Progenitor cell of endocrine pancreas (in vitro differentiated cells): ENCODE results near the gene NOL3. TPM values are rescaled to one million over a fixed set of nuclear protein-coding genes. Genes with fewer than 3 reads are reported as not detected.

ENCODE experiments used
- DNase-seq: peaks from one replicate; pipeline ENCODE4 v3.0.0; 2021; ENCODE audit warnings: low spot score; ENCODE audit not compliant: unreplicated experiment
- H3K27ac Mint-ChIP-seq: 2 replicates; pipeline ENCODE4 v1.8.0; 2021; ENCODE audit warnings: mild to moderate bottlenecking, moderate library complexity, mixed read lengths
- H3K27me3 Mint-ChIP-seq: 2 replicates; pipeline ENCODE4 v1.8.0; 2021; ENCODE audit warnings: mixed read lengths
- H3K36me3 Mint-ChIP-seq: 2 replicates; pipeline ENCODE4 v1.8.0; 2022; ENCODE audit warnings: mixed read lengths; ENCODE audit not compliant: insufficient read depth
- H3K4me1 Mint-ChIP-seq: 2 replicates; pipeline ENCODE4 v1.8.0; 2021; ENCODE audit warnings: low read depth, mixed read lengths
- H3K4me3 Mint-ChIP-seq: 2 replicates; pipeline ENCODE4 v1.8.0; 2021; ENCODE audit warnings: low read depth, mild to moderate bottlenecking, moderate library complexity, mixed read lengths
- H3K9me3 Mint-ChIP-seq: 2 replicates; pipeline ENCODE4 v1.8.0; 2021; ENCODE audit warnings: low read depth, mixed read lengths
- total RNA-seq: library from RNA; stranded (reverse); gene quantifications from 2 replicates; pipeline ENCODE4 v1.2.1, GENCODE V29; 2021
- TF ChIP-seq, protein P1 (sequence below): fragments of 200-600 bp; sonication (generic); IDR thresholded peaks from one replicate; pipeline ENCODE4 v1.5.0; 2021; ENCODE audit warnings: antibody characterized with exemption, mild to moderate bottlenecking; ENCODE audit not compliant: unreplicated experiment

The NOL3 gene
- total RNA-seq, 1 donor from 2014 or later: 9.4 TPM

DNA sequence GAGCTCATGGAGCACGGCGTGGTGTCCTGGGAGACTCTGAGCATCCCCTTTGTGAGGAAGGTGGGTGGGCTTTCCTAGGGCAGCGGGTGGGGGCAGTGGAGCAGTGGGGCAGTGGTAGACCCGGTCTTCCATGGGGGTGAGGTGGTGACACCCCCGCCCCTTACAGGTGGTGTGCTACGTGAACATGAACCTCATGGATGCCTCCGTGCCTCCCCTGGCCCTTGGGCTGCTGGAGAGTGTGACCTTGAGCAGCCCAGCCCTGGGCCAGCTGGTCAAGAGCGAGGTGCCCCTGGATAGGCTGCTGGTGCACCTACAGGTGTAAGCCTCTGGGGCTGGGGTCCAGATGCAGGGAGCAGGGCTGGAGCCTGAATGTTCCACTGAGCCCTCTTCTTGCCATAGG, 30.2 kb downstream of the NOL3 start:
- Mint-ChIP-seq H3K9me3 (no peaks in the 10 kb centered on the region), H3K27ac (no peak overlapping the region), H3K27me3 (no peaks in the 10 kb centered on the region), H3K4me1 (peaks cover 3% of the 10 kb centered on the region), H3K4me3 (no peak overlapping the region), H3K36me3 (peaks cover 15% of the 10 kb centered on the region)
- no peak for DNase-seq
- TF ChIP-seq, protein P1, sequence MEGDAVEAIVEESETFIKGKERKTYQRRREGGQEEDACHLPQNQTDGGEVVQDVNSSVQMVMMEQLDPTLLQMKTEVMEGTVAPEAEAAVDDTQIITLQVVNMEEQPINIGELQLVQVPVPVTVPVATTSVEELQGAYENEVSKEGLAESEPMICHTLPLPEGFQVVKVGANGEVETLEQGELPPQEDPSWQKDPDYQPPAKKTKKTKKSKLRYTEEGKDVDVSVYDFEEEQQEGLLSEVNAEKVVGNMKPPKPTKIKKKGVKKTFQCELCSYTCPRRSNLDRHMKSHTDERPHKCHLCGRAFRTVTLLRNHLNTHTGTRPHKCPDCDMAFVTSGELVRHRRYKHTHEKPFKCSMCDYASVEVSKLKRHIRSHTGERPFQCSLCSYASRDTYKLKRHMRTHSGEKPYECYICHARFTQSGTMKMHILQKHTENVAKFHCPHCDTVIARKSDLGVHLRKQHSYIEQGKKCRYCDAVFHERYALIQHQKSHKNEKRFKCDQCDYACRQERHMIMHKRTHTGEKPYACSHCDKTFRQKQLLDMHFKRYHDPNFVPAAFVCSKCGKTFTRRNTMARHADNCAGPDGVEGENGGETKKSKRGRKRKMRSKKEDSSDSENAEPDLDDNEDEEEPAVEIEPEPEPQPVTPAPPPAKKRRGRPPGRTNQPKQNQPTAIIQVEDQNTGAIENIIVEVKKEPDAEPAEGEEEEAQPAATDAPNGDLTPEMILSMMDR: no peak

DNA sequence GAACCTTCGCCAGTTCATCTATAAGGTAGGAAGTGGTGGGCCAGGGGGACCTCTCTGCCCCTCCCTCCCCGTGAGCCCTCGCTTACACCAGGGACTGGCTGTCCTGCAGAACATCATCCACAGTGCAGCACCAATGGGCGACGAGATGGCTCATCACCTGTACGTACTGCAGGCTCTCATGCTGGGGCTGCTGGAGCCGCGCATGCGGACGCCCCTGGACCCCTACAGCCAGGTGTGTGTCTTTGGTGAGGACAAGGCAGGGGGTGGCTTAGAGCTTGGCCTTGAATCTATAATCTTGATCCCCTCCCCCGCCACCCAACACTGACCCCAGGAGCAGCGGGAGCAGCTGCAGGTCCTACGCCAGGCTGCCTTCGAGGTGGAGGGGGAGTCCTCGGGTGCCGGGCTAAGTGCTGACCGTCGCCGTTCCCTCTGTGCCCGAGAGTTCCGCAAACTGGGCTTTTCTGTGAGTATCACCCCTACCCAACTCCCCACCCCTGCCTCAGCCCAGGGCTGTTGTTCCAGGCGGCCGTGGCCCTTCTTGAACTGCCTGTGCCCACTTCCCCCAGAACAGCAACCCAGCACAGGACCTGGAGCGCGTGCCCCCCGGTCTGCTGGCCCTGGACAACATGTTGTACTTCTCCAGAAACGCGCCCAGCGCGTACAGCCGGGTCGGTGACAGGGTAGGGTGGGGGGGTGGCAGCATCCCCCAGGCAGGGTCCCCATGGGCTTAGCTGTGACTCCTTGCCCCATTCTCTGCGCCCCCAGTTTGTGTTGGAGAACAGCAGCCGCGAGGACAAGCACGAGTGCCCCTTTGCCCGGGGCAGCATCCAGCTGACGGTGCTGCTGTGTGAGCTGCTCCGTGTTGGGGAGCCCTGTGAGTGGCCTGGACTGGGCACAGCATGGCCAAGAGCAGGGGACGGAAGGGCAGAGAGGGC, 31.3 kb downstream of the NOL3 start:
- Mint-ChIP-seq H3K4me1 (peaks cover 3% of the 10 kb centered on the region), H3K4me3 (no peak overlapping the region), H3K36me3 (peaks cover 6% of the 10 kb centered on the region), H3K27me3 (no peaks in the 10 kb centered on the region), H3K9me3 (no peaks in the 10 kb centered on the region), H3K27ac (no peak overlapping the region)
- TF ChIP-seq, protein P1: no peak
- DNase-seq: no peak

DNA sequence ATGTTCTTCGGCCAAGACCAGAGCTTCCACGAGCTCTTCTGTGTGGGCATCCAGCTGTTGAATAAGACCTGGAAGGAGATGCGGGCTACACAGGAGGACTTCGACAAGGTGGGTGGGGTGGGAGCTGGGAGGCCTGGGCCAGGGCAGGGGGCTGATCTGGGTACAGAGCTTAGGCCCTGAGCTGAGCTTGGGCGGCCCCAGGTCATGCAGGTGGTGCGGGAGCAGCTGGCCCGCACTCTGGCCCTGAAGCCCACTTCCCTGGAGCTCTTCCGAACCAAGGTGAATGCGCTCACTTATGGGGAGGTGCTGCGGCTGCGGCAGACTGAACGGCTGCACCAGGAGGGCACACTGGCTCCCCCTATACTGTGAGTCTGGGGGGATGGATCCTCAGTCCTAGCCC, 32.1 kb downstream of the NOL3 start:
- TF ChIP-seq, protein P1: no peak
- Mint-ChIP-seq H3K36me3 (peaks cover 1% of the 10 kb centered on the region), H3K9me3 (no peaks in the 10 kb centered on the region), H3K4me3 (no peak overlapping the region), H3K4me1 (peaks cover 3% of the 10 kb centered on the region), H3K27ac (no peak overlapping the region), H3K27me3 (no peaks in the 10 kb centered on the region)
- no peak for DNase-seq

DNA sequence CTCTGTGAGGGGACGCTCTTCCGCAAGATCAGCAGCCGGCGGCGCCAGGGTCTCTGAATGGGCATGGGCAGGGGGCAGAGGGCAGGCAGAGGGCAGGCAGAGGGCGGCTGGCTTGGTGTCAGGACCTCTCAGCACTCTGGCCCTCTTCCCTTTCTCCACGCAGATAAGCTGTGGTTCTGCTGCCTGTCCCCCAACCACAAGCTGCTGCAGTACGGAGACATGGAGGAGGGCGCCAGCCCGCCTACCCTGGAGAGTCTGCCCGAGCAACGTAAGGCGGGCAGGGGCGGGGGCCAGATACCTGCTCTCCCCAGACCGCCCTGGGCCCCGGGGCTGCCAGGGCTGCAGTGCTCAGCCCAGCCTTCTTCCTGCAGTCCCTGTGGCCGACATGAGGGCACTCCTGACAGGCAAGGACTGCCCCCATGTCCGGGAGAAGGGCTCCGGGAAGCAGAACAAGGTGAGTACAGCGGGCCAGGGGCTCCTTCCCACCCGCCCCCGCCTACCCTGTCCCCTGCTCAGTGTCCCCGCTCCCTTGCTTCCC, 32.7 kb downstream of the NOL3 start:
- no peaks in the 10 kb centered on the region for H3K27me3 Mint-ChIP-seq
- H3K36me3 Mint-ChIP-seq: peaks cover 1% of the 10 kb centered on the region
- no peak overlapping the region for H3K4me3 Mint-ChIP-seq
- H3K4me1 Mint-ChIP-seq: peaks cover 3% of the 10 kb centered on the region
- no peaks in the 10 kb centered on the region for H3K9me3 Mint-ChIP-seq
- TF ChIP-seq, protein P1: no peak
- no peak overlapping the region for H3K27ac Mint-ChIP-seq
- DNase-seq: no peak

DNA sequence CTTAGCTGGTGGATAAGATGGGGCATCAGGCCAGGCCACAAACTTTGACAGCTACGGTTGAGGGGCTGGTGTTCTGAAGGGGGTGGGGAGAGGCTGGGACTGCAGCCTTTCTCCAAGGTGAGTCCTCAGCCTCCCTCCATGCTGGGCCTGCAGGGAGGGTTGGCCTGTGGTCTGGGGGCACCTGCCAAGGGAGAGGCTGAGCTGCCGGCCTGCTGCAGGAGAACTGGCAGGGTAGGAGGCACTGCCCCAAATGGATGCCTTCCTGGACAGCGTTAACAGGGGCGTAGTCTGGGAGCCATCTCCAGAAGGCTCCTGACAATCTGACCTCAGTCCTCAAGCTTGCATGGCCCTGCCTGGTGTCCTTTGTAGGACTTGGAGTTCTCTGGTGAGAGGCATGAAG, 33.7 kb downstream of the NOL3 start:
- H3K4me3 Mint-ChIP-seq: no peak overlapping the region
- peaks cover 3% of the 10 kb centered on the region for H3K4me1 Mint-ChIP-seq
- H3K36me3 Mint-ChIP-seq: no peaks in the 10 kb centered on the region
- no peaks in the 10 kb centered on the region for H3K9me3 Mint-ChIP-seq
- no peak overlapping the region for H3K27ac Mint-ChIP-seq
- no peaks in the 10 kb centered on the region for H3K27me3 Mint-ChIP-seq
- TF ChIP-seq, protein P1: no peak
- no peak for DNase-seq
